ENCODE results near the gene SHISA7. TPM values are rescaled to one million over a fixed set of nuclear protein-coding genes. Genes with fewer than 3 reads are reported as not detected.
"Not testable (repeated sequence)": the region's sequence is repeated elsewhere in the genome, so short reads cannot be mapped to it uniquely, and the experiment has no call there.

The SHISA7 gene
- total and polyA plus RNA-seq, 2 of the 4 experiments (the other 2 are of a cell fraction), result not detected

GRCh38 chr19:55407800-55408532 is 35.1 kb downstream of the SHISA7 start (continued):
- TF ChIP-seq, protein P1, sequence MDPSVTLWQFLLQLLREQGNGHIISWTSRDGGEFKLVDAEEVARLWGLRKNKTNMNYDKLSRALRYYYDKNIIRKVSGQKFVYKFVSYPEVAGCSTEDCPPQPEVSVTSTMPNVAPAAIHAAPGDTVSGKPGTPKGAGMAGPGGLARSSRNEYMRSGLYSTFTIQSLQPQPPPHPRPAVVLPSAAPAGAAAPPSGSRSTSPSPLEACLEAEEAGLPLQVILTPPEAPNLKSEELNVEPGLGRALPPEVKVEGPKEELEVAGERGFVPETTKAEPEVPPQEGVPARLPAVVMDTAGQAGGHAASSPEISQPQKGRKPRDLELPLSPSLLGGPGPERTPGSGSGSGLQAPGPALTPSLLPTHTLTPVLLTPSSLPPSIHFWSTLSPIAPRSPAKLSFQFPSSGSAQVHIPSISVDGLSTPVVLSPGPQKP (IDR thresholded peaks at IDR 0.05; ENCODE audit: borderline replicate concordance, low read depth, low read length), result no peak

DNA sequence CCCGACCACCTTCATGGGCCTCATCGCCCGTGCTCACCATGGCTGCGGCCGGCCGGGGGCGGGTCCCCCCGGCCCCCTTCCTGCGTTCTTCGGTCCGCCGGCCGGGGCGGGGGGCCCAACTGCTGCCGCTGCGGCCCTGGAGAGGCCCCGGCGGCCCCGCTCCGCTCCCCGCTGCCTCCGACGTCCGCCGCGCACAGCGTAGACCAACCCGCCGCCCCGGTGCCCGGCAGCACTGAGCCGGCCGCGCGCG is 35.6 kb downstream of the SHISA7 start, which contains the start of gene UBE2S:
UBE2S (minus strand) TSS at position 239 of the 250 bp plus-strand sequence; CDS start at position 40, 199 bp downstream.
- Histone ChIP-seq H3K18ac (ENCODE audit: low read depth, low read length) (peak within 1 kb of the TSS; percentile 96), H4K20me1 (ENCODE audit: insufficient read depth, low read length) (peaks cover 42% of the 10 kb centered on the region), H2BK20ac (ENCODE audit: low read depth, low read length) (peak within 1 kb of the TSS; percentile 83), H3K79me1 (ENCODE audit: low read depth in 1 of 2, low read length in 2 of 2) (peaks cover 7 to 37% of the 10 kb centered on the region in 2 experiments), H3K56ac (ENCODE audit: extremely low read depth, insufficient read depth, low read length) (peak within 1 kb of the TSS; percentile 95), H2BK15ac (ENCODE audit: low read depth, low read length) (peak within 1 kb of the TSS; percentile 100), H4K91ac (ENCODE audit: insufficient read depth, low read depth, low read length) (peak within 1 kb of the TSS; percentile 100), H4K5ac (ENCODE audit: low read depth, low read length) (peak within 1 kb of the TSS; percentile 99), H3K4me2 (ENCODE audit: low read depth, low read length) (peak within 1 kb of the TSS; percentile 98), H4K8ac (ENCODE audit: low read depth in 2 of 2, low read length in 2 of 2) (peak within 1 kb of the TSS; percentile 100), H2AFZ (replicated peaks; ENCODE audit: low read length, poor library complexity) (peak within 1 kb of the TSS; percentile 96), H3K4ac (ENCODE audit: low read depth, low read length) (peak within 1 kb of the TSS; percentile 100), H3K9ac (ENCODE audit: low read depth, low read length) (peak within 1 kb of the TSS; percentile 76), H3K27ac (ENCODE audit: insufficient read depth, low read length) (peak within 1 kb of the TSS; percentile 94), H2AK9ac (replicated peaks; ENCODE audit: low read depth, low read length, poor library complexity) (peak within 1 kb of the TSS; percentile 100), H2BK5ac (ENCODE audit: low read depth, low read length, poor library complexity, severe bottlenecking) (peak within 1 kb of the TSS; percentile 94), H2AK5ac (ENCODE audit: low read depth, low read length) (peak within 1 kb of the TSS; percentile 99), H2BK120ac (ENCODE audit: low read depth, low read length) (peak within 1 kb of the TSS; percentile 98), H3K4me1 (ENCODE audit: control insufficient read depth, insufficient read depth, low read length) (peaks cover 17% of the 10 kb centered on the region), H3K9me1 (ENCODE audit: insufficient read depth, low read length) (peaks cover 19% of the 10 kb centered on the region), H3K4me3 (ENCODE audit: insufficient read depth, low read depth, low read length) (peak within 1 kb of the TSS; percentile 64), H3K14ac (replicated peaks; ENCODE audit: low read depth, low read length) (peak within 1 kb of the TSS; percentile 99), H3K23ac (ENCODE audit: low read depth, low read length) (peak within 1 kb of the TSS; percentile 96), H3K36me3 (ENCODE audit: control insufficient read depth, insufficient read depth, low read length) (peaks cover 25% of the 10 kb centered on the region)
- peak; percentile 3 for ATAC-seq (ENCODE audit: low read depth)
- DNase-seq; H3K9me3 ChIP-seq (ENCODE audit: control insufficient read depth, insufficient read depth, low read length); H3K27me3 ChIP-seq (ENCODE audit: control insufficient read depth, insufficient read depth, low read length); dilution Hi-C loops (cut with HindIII; ENCODE audit: low sequenced_read_pairs, unreplicated experiment); BruUV-seq (replicated peaks); in situ Hi-C loops (cut with MboI; ENCODE audit: low sequenced_read_pairs); CTCF ChIA-PET: not testable (repeated sequence)
- POLR2A ChIA-PET (ENCODE audit: unreplicated experiment), result interaction anchor here (0.7 to 1.4 kb wide), 5 partner anchors 11 to 142 kb away, joined by 3 to 9 read pairs (median 4); no protein-coding TSS in a partner anchor
- intact Hi-C loops (cut with micrococcal nuclease), result loop anchor here (5.0 kb wide), 1 partner anchor 95 kb away; no protein-coding TSS in a partner anchor
- peak; percentile 99 for TF ChIP-seq POLR2A (IDR thresholded peaks at IDR 0.05; ENCODE audit: low read depth, low read length)
- TF ChIP-seq CHD1 (IDR thresholded peaks at IDR 0.05; ENCODE audit: low read depth, low read length), result peak; percentile 94
- TF ChIP-seq NFE2L2 (IDR thresholded peaks at IDR 0.05; ENCODE audit: low read depth, low read length), result peak; percentile 33; the same call in 1 of the 2 replicates
- 0% methylated on average over 6 of the region's 36 CpGs; no CpG with 5 or more reads in 1 of the 2 experiments for WGBS, 2 experiments (ENCODE audit: extremely low coverage in 2 of 2, insufficient read length in 1 of 2)

Measured in IMR-90 (cell line).